B cell (primary cell): Measurements from ENCODE around the gene CTPS1. TPM values are rescaled to one million over a fixed set of nuclear protein-coding genes. Genes with fewer than 3 reads are reported as not detected.

ENCODE experiments used
- ATAC-seq: fragments of 200-7000 bp; cut with Tn5 transposase; one replicate; pipeline ENCODE4 v1.10.0; 2021; ENCODE audit warnings: low read depth, mild to moderate bottlenecking, moderate number of reproducible peaks, moderate library complexity
- CTCF ChIA-PET: fragments of 350-600 bp; sonication (Branson Sonifier 250); formaldehyde crosslinking; loops from one replicate; lab custom pipeline; 2021; ENCODE audit warnings: antibody characterized with exemption, inconsistent platforms; lab: Charles Lee
- POLR2A ChIA-PET: fragments of 350-600 bp; sonication (Branson Sonifier 250); formaldehyde crosslinking; loops from one replicate; lab custom pipeline; 2021; ENCODE audit warnings: antibody characterized with exemption; lab: Charles Lee
- DNase-seq: peaks from one replicate; pipeline ENCODE4 v3.0.0; 2013
- H2AFZ ChIP-seq: 2 replicates; pipeline ENCODE4 v1.6.1; 2012; ENCODE audit warnings: mild to moderate bottlenecking, low read depth, low read length; ENCODE audit not compliant: insufficient read depth, poor library complexity, severe bottlenecking
- H3K27ac ChIP-seq, 2 donors: 1 replicate in 1 of 2; 2 replicates in 1 of 2; pipeline ENCODE4 v1.5.1; 2012 to 2013; ENCODE audit warnings: low read length in 2 of 2, mild to moderate bottlenecking in 2 of 2, moderate library complexity in 1 of 2
- H3K27me3 ChIP-seq, 4 experiments: fragments of 200-600 bp in 1 of 4; sonication (generic) in 1 of 4; replicated peaks in 1 of 4; 1 replicate in 2 of 4; 2 replicates in 2 of 4; pipeline versions ENCODE4 v1.6.1 to v1.7.0; 2013 to 2016; ENCODE audit warnings: low read length in 3 of 4, mild to moderate bottlenecking in 2 of 4, mixed read lengths in 1 of 4, moderate library complexity in 1 of 4; ENCODE audit not compliant: insufficient read depth in 4 of 4, control insufficient read depth in 3 of 4; ENCODE audit errors: control extremely low read depth in 1 of 4
- H3K36me3 ChIP-seq, 2 experiments: replicated peaks in 1 of 2; 1 replicate in 1 of 2; 2 replicates in 1 of 2; pipeline versions ENCODE4 v1.6.1 to v1.7.1; 2013; ENCODE audit warnings: low read length in 1 of 2; ENCODE audit not compliant: insufficient read depth in 2 of 2, control insufficient read depth in 1 of 2; ENCODE audit errors: control extremely low read depth in 1 of 2, extremely low read depth in 1 of 2
- H3K4me1 ChIP-seq, 2 donors: fragments of 200-600 bp in 1 of 2; sonication (generic) in 1 of 2; 1 replicate in 1 of 2; 2 replicates in 1 of 2; pipeline versions ENCODE4 v1.5.1 to v1.6.1; 2013 to 2017; ENCODE audit warnings: low read length in 2 of 2; ENCODE audit not compliant: control insufficient read depth in 2 of 2, insufficient read depth in 2 of 2
- H3K4me2 ChIP-seq: replicated peaks from 2 replicates; pipeline ENCODE3; 2012; ENCODE audit warnings: mild to moderate bottlenecking, low read depth, low read length; ENCODE audit not compliant: poor library complexity, severe bottlenecking
- H3K4me3 ChIP-seq, 5 experiments: fragments of 200-600 bp in 1 of 5; sonication (generic) in 1 of 5; 1 replicate in 3 of 5; 2 replicates in 2 of 5; pipeline versions ENCODE4 v1.5.1 to v1.7.0; 2011 to 2016; ENCODE audit warnings: low read length in 4 of 5, mild to moderate bottlenecking in 4 of 5, low read depth in 2 of 5, control low read depth in 1 of 5, moderate library complexity in 1 of 5; ENCODE audit not compliant: insufficient read depth in 1 of 5; ENCODE audit errors: control extremely low read depth in 1 of 5, extremely low read depth in 1 of 5
- H3K79me2 ChIP-seq: fragments of 200-600 bp; sonication (generic); one replicate; pipeline ENCODE4 v1.6.0; 2016; ENCODE audit warnings: low read length; ENCODE audit not compliant: control insufficient read depth, insufficient read depth
- H3K9ac ChIP-seq: fragments of 200-600 bp; sonication (generic); 2 replicates; pipeline ENCODE4 v1.6.1; 2017; ENCODE audit warnings: mild to moderate bottlenecking, low read length, moderate library complexity
- H3K9me3 ChIP-seq, 3 donors: one replicate each; pipeline versions ENCODE4 v1.6.1 to v1.7.1; 2013; ENCODE audit warnings: low read length in 2 of 3; ENCODE audit not compliant: control insufficient read depth in 2 of 3, insufficient read depth in 1 of 3; ENCODE audit errors: control extremely low read depth in 1 of 3
- H4K20me1 ChIP-seq: 2 replicates; pipeline ENCODE4 v1.6.0; 2012; ENCODE audit warnings: mild to moderate bottlenecking, low read length; ENCODE audit not compliant: insufficient read depth, control insufficient read depth, poor library complexity, severe bottlenecking
- H3K27ac Mint-ChIP-seq: one replicate; pipeline ENCODE4 v1.8.0; 2021; ENCODE audit warnings: mixed read lengths
- H3K27me3 Mint-ChIP-seq: one replicate; pipeline ENCODE4 v1.8.0; 2021; ENCODE audit warnings: mixed read lengths
- H3K4me1 Mint-ChIP-seq: one replicate; pipeline ENCODE4 v1.8.0; 2021; ENCODE audit warnings: mixed read lengths
- H3K4me3 Mint-ChIP-seq: one replicate; pipeline ENCODE4 v1.8.0; 2021; ENCODE audit warnings: mixed read lengths
- H3K9me3 Mint-ChIP-seq: one replicate; pipeline ENCODE4 v1.8.0; 2022; ENCODE audit warnings: mixed read lengths; ENCODE audit not compliant: insufficient read depth
- EZH2 ChIP-seq: IDR thresholded peaks from 2 replicates; pipeline ENCODE4 v1.6.1; 2012; ENCODE audit warnings: borderline replicate concordance, low read depth, mild to moderate bottlenecking, moderate library complexity, low read length; ENCODE audit not compliant: insufficient read depth, poor library complexity, severe bottlenecking
- WGBS: methylation state at CpG from one replicate; pipeline ENCODE4 v1.1.5; 2013; ENCODE audit warnings: missing lambda C conversion rate; ENCODE audit not compliant: insufficient coverage; 5-methylcytosine and 5-hydroxymethylcytosine counted together
- intact Hi-C: fragments of 100-400 bp; cut with micrococcal nuclease; formaldehyde crosslinking; loops from one replicate; pipeline ENCODE4 v1.10.0; 2022
- polyA plus RNA-seq: library from polyadenylated mRNA; depleted of rRNA; stranded (reverse); fragments of >200 nt; gene quantifications from 2 replicates; pipeline ENCODE4 v1.2.3, GENCODE V29; 2012
- total RNA-seq, 2 donors: library from RNA; stranded (reverse); fragments of 120-200 nt in 1 of 2; gene quantifications; 1 replicate in 1 of 2; 2 replicates in 1 of 2; pipeline versions ENCODE4 v1.2.3 to v1.2.4, GENCODE V29; 2013 to 2022
- TF ChIP-seq, protein P1 (sequence below): fragments of 200-600 bp; IDR thresholded peaks from one replicate; pipeline ENCODE4 v1.8.0; 2022; ENCODE audit warnings: antibody characterized with exemption, mild to moderate bottlenecking

The CTPS1 gene
- total and polyA plus RNA-seq, 2 donors (not counting 1 experiment from before 2014, with no cell fraction given) = 9.2 to 17.9 TPM

GRCh38 chr1:41014871-41015270 is 35.4 kb downstream of the CTPS1 start:
- H3K9ac ChIP-seq = no peak overlapping the region
- H3K9me3 ChIP-seq = peaks cover 0 to 4% (median 0%) of the 10 kb centered on the region in 3 donors
- no peak overlapping the region for H3K27ac ChIP-seq
- CTCF ChIA-PET = interaction anchor here (1.3 kb wide), 1 partner anchor 11 kb away, joined by 5 read pairs; no protein-coding TSS in a partner anchor
- peak overlapping the region; percentile 56 for H3K27ac Mint-ChIP-seq
- no peaks in the 10 kb centered on the region for H3K9me3 Mint-ChIP-seq
- peak overlapping the region; percentile 4 for H3K4me3 Mint-ChIP-seq
- intact Hi-C loops = no loop called here
- DNase-seq = no peak
- H3K4me2 ChIP-seq = peak overlapping the region; percentile 41
- peaks cover 6 to 15% of the 10 kb centered on the region in 2 donors for H3K4me1 ChIP-seq
- H3K4me3 ChIP-seq = no peak overlapping the region
- H3K27me3 Mint-ChIP-seq = no peaks in the 10 kb centered on the region
- POLR2A ChIA-PET = no interaction called here
- 23% methylated on average over 8 of the region's 8 CpGs for WGBS
- H3K4me1 Mint-ChIP-seq = peaks cover 29% of the 10 kb centered on the region
- peak overlapping the region; percentile 30 for H2AFZ ChIP-seq
- H3K36me3 ChIP-seq = peaks cover 0 to 32% of the 10 kb centered on the region in 2 experiments
- no peak for ATAC-seq
- no peaks in the 10 kb centered on the region for H3K79me2 ChIP-seq
- TF ChIP-seq, protein P1, sequence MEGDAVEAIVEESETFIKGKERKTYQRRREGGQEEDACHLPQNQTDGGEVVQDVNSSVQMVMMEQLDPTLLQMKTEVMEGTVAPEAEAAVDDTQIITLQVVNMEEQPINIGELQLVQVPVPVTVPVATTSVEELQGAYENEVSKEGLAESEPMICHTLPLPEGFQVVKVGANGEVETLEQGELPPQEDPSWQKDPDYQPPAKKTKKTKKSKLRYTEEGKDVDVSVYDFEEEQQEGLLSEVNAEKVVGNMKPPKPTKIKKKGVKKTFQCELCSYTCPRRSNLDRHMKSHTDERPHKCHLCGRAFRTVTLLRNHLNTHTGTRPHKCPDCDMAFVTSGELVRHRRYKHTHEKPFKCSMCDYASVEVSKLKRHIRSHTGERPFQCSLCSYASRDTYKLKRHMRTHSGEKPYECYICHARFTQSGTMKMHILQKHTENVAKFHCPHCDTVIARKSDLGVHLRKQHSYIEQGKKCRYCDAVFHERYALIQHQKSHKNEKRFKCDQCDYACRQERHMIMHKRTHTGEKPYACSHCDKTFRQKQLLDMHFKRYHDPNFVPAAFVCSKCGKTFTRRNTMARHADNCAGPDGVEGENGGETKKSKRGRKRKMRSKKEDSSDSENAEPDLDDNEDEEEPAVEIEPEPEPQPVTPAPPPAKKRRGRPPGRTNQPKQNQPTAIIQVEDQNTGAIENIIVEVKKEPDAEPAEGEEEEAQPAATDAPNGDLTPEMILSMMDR = no peak
- no peak for TF ChIP-seq EZH2
- no peaks in the 10 kb centered on the region for H3K27me3 ChIP-seq
- H4K20me1 ChIP-seq = no peaks in the 10 kb centered on the region

GRCh38 chr1:41015281-41015896 is 35.9 kb downstream of the CTPS1 start:
- Mint-ChIP-seq H3K9me3 (no peaks in the 10 kb centered on the region), H3K27ac (no peak overlapping the region), H3K4me1 (peaks cover 29% of the 10 kb centered on the region), H3K27me3 (no peaks in the 10 kb centered on the region), H3K4me3 (no peak overlapping the region)
- WGBS = 30% methylated on average over 5 of the region's 5 CpGs
- ATAC-seq (no peak), DNase-seq (no peak)
- no peak overlapping the region for H2AFZ ChIP-seq
- H3K4me3 ChIP-seq = no peak overlapping the region
- H3K36me3 ChIP-seq = peaks cover 0 to 27% of the 10 kb centered on the region in 2 experiments
- CTCF ChIA-PET = interaction anchor here (1.3 kb wide), 1 partner anchor 11 kb away, joined by 5 read pairs; no protein-coding TSS in a partner anchor
- H3K27ac ChIP-seq = no peak overlapping the region
- no peaks in the 10 kb centered on the region for H3K27me3 ChIP-seq
- POLR2A ChIA-PET = interaction anchor here (0.6 kb wide), 1 partner anchor 42 kb away, joined by 3 read pairs; no protein-coding TSS in a partner anchor
- no peaks in the 10 kb centered on the region for H3K79me2 ChIP-seq
- TF ChIP-seq, protein P1 = no peak
- no peak for TF ChIP-seq EZH2
- no peak overlapping the region for H3K4me2 ChIP-seq
- intact Hi-C loops = no loop called here
- H3K4me1 ChIP-seq = peaks cover 6 to 15% of the 10 kb centered on the region in 2 donors
- H3K9me3 ChIP-seq = peaks cover 0 to 4% (median 0%) of the 10 kb centered on the region in 3 donors
- H3K9ac ChIP-seq = no peak overlapping the region
- no peaks in the 10 kb centered on the region for H4K20me1 ChIP-seq
